SH-SY5Y (cell line): Measurements from ENCODE around the gene CHAC1.

Experiments
- GATA2 ChIP-seq: IDR thresholded peaks from 2 replicates; pipeline ENCODE4 v1.6.1; 2011; ENCODE audit warnings: mild to moderate bottlenecking, low read depth, low read length
- GATA3 ChIP-seq: IDR thresholded peaks from 2 replicates; pipeline ENCODE4 v1.6.1; 2011; ENCODE audit warnings: low read depth, mild to moderate bottlenecking, low read length, moderate library complexity

CHAC1 gene

DNA sequence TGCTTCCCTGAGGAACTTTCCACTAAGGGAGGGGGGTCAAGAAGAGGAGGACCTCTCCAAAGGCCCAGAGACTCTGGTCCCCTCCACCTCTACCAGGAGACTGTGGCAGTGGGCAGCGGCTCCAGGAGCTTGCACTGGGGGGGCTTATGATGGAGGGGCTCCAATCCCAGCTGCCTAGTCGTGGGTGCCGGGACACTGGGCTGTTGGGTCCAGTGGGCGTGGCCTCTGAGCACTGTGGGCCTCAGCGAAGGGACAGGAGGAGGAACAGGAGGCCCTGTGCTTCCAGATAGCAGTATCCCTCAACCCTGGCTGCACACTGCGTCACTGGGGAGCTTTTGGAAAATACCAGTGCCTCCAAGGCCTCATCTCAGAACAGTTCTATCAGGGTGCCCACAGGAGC, 37.6 kb upstream of the CHAC1 start:
- no peak for TF ChIP-seq GATA2
- no peak for TF ChIP-seq GATA3

DNA sequence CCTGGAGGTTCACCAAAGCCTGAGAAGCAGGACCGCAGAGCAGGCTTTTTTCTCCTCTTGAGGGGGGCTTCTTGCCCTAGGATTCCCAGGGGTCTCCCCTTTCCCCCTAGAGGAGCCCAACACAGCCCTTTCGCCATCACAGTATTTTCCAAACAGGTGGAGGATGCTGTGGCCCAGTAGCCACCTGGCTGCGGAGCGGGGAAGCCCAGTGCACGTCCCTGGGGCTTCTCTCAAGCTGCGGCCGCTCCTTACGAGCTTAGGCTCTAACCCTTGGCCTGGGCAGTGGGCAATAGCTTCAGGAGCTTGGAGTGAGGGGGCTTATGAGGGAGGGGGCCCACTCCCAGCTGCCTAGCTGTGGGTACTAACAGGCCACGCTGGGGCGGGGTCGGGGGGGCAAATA, 35.7 kb upstream of the CHAC1 start:
- TF ChIP-seq GATA2 (no peak), GATA3 (no peak)

DNA sequence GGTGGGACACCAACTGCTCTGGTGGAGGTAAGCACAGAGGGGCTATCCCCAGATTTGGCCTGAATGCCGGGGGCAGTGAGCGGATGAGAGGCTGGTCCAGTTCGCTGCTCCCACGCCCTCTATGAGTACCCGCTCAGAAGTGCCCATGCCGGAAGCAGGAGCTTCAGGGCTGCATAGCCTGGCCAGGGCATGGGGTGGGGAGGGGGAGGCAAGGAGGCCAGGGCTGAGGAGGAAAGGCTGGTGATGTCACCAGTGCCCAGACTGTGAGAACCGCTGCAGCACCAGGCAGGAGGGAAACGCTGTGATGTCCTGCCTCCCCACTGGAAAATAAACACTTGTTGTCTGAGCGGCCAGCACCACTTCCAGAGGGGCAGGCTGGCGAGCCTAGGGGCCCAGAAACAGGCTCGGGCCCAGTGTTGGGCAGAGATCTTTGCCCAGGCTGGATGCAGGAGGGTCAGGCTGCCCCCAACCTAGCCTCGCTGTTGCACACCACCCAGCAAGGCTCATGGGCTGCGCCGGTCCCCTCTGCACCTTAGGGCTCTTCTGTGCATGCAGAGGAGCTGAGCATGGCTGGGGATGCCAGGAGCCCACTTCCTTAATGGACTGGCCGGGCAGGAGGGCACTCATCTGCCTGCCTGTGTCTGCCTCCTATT, 35.0 kb upstream of the CHAC1 start:
- no peak for TF ChIP-seq GATA2
- no peak for TF ChIP-seq GATA3

DNA sequence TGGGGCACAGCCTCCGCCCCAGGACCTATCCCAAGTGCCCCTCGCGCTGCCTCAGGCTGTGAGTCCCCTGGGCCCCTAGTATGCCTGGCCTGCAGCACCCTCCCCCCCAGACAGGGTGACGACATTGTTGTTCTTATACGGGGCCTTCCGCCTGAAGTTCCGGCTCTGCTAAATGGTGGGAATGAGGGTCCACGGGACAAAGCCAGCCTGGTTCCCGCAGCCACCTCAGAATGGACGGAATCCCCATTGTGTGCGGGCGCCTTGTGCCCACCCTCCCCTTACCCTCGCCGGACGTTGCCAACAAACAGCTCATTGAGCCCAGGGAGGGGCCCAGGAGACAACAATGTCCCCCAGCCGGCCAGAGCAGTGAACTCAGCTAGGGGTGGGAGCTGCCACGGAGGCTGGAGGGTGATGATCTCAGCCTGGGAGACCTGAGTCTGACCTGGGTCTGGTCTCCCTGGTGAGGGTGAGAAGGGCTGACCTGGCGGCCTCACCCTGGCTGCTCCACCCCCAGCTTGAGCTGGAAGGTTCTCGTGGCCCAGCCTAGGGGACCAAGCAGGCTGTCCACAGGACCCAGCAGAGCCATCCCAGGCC, 34.4 kb upstream of the CHAC1 start:
- TF ChIP-seq GATA2: no peak

DNA sequence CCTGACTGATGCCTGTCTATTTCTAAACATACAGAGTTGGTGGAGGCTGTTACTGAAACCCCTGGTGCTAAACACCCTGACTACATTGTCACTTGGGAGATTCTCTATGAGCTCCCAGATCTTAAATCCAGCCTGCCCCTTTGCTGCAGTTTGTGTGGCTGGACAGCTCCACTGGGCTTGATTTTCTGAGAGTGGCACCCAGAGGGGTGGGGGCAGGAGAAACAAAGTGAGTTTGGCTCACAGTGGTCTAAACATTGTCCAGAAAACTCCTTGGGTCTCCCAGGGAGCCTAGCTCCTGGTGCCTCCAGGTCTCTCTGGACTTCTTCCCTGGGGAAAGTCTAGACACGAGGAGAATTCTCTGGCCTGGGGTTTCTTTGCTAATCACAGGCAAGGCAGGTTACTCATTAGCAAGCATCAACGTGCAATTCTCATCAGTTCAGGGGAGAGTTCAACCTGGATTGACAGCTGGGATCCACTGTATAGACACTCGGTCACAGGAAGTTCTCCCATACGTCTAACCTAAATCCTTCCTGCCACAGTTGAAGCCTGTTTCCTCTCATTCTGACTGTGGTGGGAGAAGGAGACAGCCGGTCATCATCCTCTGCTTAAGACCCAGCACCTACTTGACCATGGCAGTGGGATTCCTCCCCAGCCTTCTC, 31.2 kb upstream of the CHAC1 start:
- TF ChIP-seq GATA2: no peak
- no peak for TF ChIP-seq GATA3

DNA sequence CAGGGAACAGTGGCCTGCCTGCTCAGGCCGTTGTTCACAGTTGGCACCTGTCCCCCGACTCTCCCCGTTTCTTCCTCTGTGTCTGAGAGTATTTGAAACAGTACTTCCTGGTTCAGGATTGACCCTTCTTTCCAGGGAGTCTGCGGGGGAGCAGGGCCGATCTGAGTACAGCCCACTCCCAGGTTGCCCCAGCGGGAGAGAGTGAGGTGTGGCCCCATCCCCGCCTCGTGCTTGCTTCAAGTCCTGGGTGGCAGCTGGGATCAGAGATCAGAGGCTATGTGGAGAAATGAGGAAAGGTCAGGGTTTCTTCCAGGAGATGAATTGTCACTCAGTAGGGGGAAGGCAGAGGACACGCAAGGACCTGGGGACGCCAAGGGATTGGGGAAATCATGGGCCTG, 30.7 kb upstream of the CHAC1 start:
- TF ChIP-seq GATA2 (no peak), GATA3 (no peak)

DNA sequence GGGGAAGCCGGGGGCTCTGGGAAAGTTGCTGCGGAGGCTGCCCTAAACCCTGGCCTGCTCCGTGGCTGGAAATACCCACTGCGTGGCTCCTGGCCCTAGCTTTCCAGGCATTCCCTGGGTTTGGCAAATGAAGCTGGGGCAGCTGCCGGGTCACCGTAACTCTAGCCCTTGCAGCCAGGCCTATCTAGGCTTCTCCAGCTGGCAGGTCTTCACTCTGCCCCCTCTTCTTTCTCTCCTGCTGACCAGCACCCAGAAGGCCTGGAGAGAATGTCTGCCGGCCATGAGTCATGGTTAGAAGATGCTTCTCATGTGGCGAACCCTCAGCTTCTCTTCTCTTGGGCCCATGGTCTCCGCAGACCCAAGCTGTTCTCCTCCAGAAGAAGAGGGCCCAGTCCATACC, 29.7 kb upstream of the CHAC1 start:
- TF ChIP-seq GATA2: no peak
- no peak for TF ChIP-seq GATA3

DNA sequence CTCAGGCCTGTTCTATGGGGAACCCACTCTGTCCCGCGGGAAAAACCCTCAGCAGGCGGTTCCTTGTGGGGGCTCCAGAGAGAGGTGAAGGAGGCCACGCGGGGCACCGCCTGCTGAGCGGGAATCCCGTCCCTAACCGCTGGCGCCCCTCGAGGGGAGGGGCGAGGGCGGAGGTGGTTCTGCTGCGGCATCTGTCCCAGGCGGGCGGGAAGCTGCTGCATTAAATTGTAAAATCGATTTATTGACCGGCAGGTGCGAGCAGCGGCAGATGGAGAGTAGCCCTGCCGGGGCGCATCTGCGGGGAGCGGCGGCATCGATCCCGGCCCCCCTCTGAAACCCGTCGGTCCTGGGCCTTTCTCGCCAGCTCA, 27.8 kb upstream of the CHAC1 start:
- TF ChIP-seq GATA3 (no peak), GATA2 (no peak)

DNA sequence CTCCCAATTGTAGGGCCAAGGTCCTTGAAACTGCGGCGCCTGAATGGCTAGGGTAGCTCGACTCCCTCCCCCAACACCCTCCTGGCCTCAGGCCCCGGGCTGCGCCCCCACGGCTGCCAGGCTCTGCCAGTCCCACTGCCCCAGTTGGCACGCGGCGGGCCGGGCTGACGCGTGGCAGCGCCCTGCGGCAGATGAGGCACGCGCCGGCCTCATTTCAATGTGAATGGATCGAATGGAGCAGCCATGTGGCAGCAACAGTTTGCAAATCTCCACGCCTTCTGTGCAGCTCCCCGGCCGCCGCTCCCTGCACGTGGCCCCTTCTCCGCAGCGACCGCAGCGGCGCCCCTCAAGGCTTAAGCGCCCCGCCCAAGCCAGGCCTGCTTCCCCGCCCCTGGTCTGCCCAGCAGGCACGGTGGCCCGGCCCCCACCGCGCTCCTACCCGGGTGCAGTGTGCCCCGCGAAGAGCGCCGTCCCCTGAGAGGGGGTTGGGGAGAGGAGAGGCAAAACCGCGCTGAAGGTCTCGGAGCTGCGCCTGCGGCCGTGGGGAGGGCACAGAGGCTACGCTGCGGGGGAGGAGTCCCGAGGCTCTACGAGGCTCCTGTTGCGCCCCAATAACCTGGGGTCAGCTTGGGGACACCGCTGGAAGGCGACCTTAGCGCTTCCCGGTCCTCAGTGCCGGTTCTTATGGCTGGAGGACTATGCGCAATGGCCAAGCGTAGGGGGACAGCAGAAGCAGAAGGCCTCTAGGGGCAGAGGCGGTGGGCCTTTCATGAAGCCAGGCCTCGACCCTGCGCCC, 27.2 kb upstream of the CHAC1 start:
- TF ChIP-seq GATA3 (no peak), GATA2 (no peak)

DNA sequence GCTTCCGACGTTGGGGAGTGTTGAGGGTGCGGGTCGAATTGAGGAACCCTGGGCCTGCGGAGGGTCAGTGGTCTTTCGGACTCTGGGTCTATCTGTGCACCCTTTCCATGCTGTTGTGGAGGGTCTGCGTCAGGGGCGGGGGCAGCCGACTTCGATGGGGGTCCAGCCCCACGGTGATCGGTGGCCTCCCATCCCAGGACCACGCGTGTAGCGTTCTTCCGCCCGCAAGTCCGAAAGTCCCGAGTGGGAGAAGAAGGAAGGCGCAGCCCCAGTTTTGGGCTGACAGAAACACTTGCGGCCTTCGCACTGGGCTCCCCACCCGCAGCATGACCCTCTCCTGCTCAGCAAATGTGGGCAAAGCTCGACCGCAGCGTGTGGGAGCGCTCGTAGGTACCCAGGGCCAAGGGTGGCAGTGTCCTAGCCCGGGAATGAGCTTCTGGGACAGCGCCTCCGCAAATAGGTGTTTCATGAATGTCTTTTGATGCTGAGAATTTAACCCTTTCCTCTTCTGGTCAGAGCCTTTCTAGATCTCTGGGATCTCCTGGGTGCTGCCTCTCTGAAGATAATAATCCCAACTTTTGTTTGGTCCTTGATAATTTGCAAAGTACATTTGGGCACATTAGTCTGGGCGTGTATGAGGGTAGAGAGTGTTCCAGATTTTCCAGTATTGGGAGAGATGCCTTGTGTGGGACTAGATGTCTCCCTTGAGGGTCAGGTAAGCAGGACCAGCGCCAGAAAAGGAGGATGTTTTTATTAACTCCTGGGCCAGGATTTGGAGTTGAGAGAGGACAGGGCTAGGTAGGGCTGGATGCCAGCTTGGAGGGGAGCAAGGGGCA, 26.4 kb upstream of the CHAC1 start:
- TF ChIP-seq GATA2: no peak
- no peak for TF ChIP-seq GATA3

DNA sequence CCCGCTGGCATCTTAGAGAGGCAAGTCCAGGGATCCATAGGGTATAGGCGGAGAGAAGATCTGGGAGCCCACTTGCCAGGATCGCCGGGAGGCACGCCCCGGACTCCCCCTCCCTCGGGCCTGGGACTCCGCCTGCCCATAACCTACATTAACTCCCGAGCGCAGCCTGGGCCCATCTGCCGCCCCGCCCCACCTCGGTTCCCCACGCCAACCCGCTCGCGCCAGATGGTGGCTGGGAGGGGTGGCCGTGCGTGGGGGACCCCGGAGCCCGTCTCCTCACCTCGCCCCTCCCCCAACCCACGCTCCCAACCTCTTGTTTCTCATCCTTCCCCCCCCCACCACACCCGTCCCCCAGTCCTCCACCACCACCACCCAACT, 25.8 kb upstream of the CHAC1 start:
- TF ChIP-seq GATA2 (no peak), GATA3 (no peak)

DNA sequence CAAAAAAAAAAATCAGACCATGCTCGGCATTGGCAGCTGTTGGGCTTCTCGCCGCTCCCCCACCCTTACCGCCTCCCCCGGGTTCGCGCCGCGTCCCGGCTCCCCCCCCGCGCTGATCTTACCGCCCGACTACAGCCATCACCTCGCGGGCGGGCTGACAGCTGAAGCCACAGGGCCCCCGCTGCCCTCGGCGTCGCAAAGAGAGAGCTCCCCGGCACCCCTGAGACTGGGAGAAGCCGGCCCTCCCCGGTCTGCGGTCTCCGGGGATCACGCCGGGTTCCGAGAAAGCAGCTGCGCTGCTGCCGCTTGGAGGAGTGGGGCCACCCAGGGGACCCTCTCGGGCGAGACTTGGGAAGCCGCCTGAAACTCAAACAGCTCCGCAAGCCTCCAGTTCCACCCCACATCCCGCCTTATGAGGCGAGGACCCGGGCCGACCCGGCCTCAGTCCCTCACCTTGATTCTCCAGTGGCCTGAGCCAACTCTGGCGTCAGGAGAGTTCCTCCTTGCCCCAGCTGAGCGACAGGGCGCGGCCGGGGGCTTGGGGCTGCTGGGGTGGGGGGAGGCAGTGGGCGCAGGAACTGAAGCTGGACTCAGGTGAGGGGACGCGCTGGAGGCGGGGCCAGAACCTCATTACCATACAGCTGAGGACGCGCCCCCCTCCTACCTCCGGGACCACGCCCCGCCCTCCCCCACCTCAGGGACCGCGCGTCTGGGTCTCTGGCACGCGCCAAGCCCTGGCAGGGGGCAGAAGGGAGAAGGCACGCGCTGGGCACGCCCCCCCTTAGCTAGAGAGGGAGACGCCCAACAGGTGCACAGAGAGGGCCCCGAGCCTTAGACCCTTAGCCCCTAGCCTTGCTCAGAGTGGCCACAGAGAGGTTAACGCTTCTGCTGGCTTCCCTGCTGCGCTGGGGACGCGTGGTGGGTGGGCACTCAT, 25.1 kb upstream of the CHAC1 start:
- TF ChIP-seq GATA3 (no peak), GATA2 (no peak)

DNA sequence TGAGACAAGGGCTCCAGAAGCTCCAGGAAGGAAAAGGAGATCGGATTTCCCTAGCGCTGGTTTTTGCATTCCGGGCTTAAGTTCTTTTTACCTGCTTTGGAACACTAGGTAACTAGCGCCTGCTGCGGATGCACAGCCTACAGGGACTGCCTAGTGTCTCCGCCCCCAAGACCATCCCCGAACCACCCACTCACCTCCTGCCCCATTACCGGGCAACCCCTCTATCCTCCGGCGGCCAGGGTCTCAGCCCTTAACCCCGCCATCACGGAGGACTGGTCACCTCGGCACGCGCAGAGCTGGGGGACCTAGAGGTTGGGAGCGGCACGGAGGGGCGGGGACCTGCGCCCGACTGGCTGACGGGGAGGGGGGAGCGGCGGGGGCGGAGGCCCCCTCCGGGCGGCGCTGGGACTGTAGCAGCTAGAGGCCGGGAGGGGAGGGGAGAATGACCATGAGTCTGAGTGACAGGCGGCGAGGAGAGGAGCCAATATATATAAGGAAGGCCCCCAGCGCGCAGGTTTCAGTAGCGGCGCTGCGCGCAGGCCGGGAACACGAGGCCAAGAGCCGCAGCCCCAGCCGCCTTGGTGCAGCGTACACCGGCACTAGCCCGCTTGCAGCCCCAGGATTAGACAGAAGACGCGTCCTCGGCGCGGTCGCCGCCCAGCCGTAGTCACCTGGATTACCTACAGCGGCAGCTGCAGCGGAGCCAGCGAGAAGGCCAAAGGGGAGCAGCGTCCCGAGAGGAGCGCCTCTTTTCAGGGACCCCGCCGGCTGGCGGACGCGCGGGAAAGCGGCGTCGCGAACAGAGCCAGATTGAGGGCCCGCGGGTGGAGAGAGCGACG, 24.2 kb upstream of the CHAC1 start, which contains the start of gene DLL4:
Gene DLL4 (plus strand): TSS at position 520 of the 839 bp plus-strand sequence. CDS start 329 bp downstream, outside the sequence.
- TF ChIP-seq GATA3: no peak
- TF ChIP-seq GATA2: no peak
